ENCODE results near the gene DNAJC4.

DNA sequence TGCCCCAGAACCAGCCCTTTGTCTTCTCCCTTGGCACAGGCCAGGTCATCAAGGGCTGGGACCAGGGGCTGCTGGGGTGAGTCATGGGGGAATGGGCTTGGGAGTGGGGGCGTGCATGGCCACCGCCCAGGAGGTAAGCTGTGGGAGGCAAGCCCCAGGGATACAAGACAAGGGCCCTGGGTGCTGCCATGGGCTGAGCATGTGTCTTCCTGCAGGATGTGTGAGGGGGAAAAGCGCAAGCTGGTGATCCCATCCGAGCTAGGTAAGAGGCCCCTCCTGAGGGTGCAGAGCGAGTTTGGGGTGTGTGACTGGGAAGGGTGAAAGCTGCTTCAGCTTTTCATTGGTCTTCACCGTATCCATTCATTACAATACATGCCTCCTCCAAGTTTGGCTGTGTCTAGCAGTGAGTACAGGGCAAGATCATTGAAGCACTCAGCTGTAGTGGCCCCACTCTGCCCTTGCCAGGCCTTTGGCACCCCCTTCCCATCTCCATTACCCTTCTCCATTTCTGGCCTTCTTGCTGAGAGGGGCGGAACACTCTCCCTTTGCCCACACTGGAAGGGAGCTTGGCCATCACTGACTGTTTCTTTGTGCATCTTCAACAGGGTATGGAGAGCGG lies 13.0 kb downstream of the DNAJC4 start:
- TF ChIP-seq POLR2A (IDR thresholded peaks at IDR 0.05; ENCODE audit: low read length) (no peak), GATA1 (IDR thresholded peaks at IDR 0.05; ENCODE audit: low read depth, low read length) (no peak)
